ENCODE measurements around the gene DNER.

- TF ChIP-seq POLR2A (IDR thresholded peaks at IDR 0.05) (no peak), CTCF (IDR thresholded peaks at IDR 0.05) (no peak), POLR2AphosphoS5 (IDR thresholded peaks at IDR 0.05) (no peak)
These were observed 161.3 kb downstream of the DNER start for GRCh38 chr2:229553091-229553490.
